HG02571 (cell line): Measurements from ENCODE around the gene INSRR.

Source experiments
- ATAC-seq: cut with Tn5 transposase; IDR thresholded peaks from one replicate; pipeline ENCODE4 v1.9.1; 2021; ENCODE audit warnings: mild to moderate bottlenecking, moderate library complexity; ENCODE audit not compliant: unreplicated experiment

INSRR gene

GRCh38 chr1:156808186-156809030 is 50.5 kb downstream of the INSRR start:
- no peak for ATAC-seq

DNA sequence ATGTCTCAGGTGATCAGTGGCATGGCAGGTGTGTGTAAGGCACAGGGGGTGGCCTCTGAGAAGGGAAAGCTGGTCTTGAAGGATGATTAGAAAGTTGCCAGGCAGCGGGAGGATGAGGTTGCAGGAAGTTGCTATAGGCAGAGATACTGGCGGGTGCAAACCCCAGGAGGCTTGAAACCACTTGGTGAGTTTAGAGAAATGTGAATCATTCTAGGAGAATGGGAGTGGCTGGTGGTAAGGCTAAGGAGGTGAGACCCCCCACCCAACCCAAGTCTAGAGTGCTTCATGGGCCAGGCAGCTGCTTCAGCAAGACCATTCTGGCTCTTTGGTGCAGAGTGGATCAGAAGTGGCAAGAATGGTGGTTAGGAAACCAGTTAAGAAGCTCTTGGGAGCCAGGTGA is 51.3 kb downstream of the INSRR start:
- no peak for ATAC-seq

GRCh38 chr1:156806512-156807440 is 52.1 kb downstream of the INSRR start:
- no peak for ATAC-seq

DNA sequence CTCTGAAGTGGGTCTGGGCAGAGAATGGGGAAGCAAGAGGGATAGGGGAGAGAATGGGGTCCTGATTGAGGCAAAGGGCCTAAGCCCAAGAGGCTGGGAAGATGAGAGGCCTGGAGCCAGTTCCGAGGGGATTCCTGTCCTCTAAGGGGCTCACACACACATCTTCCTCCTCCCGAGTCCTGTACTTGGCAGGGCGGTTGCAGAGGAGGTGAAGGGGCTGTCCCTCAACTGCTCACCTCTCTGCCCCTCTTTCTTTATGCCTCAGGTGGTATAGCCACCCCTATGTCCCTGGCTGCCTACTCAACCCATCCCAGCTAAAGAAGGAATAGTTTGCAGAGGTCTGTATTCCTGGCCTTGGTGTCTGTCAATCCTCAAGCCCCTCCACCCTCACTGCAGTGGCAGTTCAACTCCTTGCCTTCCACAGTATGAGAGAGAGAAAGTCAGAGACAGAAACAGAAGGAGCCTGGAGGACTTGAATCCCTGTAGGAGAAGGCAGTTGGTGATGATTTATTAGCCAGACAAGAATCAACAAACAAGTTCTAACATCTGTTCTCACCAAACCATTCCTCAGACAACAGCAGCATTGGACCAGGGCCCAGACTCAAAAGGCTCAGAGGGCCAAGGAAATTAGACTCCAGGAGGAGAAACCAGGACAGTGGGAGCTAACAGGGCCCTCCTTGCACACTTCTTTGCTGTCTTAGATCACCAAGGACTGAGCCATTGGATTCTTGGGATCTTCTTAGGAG is 53.0 kb downstream of the INSRR start:
- ATAC-seq: no peak

DNA sequence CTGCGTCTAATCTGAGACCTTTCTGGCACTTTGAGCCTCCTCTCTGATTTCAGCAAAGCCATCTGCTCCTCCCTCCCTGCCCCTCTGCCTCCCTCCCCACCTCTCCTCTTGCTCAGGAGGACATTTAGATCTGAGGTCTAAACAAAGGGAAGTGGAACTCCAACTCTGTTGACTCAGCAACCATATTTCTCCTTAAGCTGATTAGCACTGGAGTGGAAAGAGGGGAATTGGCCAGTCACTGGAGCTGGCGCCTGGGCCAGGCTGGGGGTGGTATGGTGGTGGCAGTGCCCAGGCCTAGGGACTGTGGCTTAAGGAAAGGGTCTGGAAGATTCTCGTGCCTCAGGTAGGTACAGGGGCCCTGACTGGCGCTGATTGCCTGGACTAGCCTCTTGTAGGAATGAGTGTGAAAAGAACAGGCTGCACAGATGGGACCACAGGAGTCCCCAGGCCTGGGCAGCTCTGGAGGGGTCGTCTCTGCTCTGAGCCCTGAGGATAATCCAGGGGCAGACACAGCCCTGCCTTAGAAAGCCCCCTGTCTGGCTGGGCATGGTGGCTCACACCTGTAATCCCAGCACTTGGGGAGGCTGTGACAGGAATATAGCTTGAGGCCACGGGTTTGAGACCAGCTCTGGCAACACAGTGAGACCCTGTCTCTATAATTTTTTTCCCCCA is 54.2 kb downstream of the INSRR start:
- ATAC-seq: no peak

DNA sequence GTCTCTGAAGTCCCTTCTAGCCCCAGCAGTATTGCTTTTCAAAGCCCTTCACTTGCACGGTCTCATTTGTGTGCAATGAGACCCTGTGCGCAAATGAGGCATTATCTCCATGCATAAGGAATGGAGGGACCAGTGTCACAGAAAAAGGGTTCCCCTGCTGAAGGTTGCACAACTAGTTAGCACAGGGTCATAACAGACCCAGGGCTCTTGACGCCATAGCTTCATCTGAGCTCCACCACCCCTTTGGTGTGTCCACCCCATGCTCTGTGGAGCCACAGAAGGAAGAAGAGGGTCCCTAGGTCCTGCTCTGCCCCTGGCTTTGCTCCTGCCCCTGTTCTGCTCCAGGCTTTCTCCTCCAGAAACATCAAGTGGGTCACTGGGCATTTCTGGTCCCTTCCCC is 54.9 kb downstream of the INSRR start:
- ATAC-seq: no peak

DNA sequence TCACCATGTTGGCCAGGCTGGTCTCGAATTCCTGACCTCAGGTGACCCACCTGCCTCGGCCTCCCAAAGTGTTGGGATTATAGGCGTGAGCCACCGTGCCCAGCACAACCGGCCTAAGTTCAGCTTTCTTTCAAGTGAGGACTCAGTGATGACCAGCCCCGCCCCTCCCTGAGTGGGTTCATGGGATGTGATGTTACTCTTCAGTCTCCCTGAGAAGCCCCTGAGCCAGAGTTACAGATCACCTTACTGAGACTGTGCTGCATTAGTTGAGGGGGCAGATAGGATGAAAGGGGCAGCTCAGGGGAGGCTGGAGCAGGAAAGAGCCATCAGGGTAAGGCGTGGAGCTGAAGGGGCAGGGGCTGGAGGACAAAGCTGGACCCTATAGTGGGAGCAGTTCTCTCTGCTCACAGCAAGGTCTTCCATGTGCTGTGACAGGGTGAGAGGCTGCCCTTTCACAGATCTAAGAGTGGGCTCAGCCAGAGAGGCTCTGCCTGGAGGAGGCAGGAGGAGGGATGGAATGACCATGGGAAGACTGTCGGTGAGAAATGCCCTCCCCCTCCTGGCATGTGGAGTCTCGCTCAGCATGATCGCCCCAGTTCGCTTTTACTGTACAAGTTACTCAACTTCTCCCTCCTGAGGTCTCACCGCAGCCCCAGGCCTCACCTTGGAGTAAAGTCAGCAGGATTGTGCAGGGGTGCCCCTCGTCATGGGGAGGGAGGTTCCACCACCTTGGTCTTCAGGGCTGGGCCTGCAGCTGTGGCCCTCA is 55.6 kb downstream of the INSRR start:
- no peak for ATAC-seq

GRCh38 chr1:156802421-156802935 is 56.4 kb downstream of the INSRR start:
- ATAC-seq: no peak

DNA sequence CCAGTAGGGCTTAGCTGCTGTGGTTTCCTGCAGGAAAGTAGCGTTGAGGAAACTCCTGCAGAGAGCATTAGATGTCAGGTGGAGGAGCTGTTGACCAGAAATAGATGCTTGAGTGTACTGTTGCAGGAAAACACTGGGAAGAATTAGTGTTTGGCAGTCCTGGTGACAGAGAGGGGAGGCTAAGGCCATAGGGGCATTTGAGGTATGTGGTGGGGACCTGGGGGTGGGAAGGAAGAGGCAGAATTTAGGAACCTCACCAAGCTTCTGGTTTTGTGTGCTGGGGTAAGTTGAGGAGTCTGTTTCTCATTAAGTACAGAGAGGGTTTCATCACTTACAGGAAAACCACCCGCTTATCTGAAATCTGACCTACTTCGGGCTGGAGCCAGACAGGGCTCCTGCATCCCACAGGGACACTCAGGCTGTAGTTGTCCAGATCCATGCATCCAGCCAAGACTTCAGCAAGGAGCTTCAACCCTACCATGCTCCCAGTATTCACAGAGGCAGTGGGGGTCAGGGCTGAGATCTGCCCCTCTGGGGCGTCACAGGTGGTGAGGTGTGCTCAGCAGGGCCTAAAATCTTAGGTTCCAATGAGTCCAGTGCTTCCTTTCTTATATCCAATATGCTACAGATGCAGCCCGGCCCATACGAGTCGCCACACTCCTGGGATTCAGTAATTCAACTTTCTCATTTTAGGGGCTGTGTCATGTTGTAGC is 57.4 kb downstream of the INSRR start:
- no peak for ATAC-seq

DNA sequence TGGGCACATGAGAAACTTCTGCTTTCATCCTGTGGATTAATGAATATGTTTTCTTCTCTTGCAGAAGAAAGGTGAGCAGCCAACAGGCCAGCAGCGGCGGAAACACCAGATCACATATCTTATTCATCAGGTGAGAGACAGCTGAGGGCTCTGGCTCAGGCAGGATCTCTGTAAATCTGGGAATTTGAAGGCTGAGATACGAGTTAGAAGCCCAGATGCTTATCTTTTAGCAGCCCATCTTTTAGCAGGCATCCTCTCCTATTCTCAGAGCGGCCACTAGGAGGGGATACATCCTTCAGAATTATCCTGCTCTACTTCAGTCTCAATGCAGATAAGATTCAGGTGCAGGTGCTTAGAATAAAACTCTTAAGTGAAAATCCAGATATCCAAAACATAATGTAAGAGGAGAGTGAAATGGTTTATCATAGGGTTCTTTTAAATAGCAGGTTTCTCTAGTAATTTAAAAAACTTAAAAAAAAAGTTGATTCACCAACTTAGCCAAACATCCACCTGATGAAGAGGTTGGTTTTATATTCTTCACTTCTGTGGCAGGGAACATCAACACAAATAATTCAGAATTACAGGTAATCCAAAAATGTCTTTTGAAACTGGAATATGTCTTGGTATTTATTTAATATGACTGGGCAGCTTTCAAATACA is 61.6 kb downstream of the INSRR start:
- no peak for ATAC-seq

DNA sequence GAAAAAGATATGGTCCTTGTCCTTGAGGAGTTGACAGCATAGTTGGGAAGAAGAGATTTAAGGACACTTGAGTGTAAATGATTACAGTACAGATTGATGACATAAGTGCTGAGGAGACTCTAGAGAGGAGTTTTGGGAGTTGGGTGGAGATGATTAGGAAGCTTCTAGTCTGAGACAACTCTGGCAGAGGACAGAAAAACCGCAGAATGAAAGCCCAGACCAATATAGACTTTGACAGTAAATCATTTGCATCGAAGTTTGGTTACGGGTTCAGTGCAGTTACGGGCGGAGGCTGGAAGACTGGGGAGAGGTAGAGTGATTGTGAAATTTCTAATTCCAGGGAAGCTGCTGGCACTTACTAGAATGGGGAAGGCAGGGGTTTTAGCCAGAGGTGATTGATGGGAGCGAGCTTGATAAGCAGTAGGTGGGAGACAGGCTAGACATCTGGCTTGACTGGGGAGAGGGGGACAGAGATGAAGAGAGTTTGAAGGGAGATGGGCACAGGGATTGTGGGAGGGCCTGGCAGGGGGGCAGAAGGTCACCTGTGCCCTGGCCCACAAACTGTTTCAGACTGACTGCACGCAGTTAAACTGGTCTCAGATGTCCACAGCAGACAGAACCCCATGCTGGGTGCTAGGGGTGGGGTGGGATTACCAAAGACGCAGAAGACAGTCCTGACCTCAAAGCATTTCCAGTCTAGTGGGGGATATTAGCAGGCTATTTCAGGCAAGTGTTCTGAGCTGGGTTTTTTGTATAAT is 62.4 kb downstream of the INSRR start:
- no peak for ATAC-seq

- ATAC-seq: no peak
Observed at GRCh38 chr1:156795787-156796186, 63.1 kb downstream of the INSRR start.

- ATAC-seq: no peak
Observed at GRCh38 chr1:156795374-156795733, 63.6 kb downstream of the INSRR start.

GRCh38 chr1:156794506-156795373 is 64.2 kb downstream of the INSRR start:
- no peak for ATAC-seq
